G401 (cell line): ENCODE results near the gene MAU2. TPM values are rescaled to one million over a fixed set of nuclear protein-coding genes. Genes with fewer than 3 reads are reported as not detected.
"Not testable (repeated sequence)": the region's sequence is repeated elsewhere in the genome, so short reads cannot be mapped to it uniquely, and the experiment has no call there.

Experiments used
- DNase-seq: peaks from one replicate; pipeline ENCODE4 v3.0.0-alpha.2; 2015; ENCODE audit warnings: low spot score
- in situ Hi-C: cut with HindIII; loops from 2 replicates; pipeline ENCODE4 v1.10.0; 2016; ENCODE audit warnings: low sequenced_read_pairs, mixed read lengths
- total RNA-seq: library from RNA; depleted of rRNA; stranded (reverse); fragments of >200 nt; shearing (Covaris generic); gene quantifications from 2 replicates; pipeline ENCODE4 v1.2.3, GENCODE V29; 2014

Gene MAU2
- total RNA-seq, 1 experiment from 2014 or later: 25.5 TPM

- in situ Hi-C loops: no loop called here
- no peak for DNase-seq
These were observed 50.4 kb downstream of the MAU2 start for GRCh38 chr19:19371059-19371458.

- peak; percentile 10 for DNase-seq
- in situ Hi-C loops: no loop called here
These were observed 52.2 kb downstream of the MAU2 start for GRCh38 chr19:19372656-19373416.

GRCh38 chr19:19379527-19379926, 58.9 kb downstream of the MAU2 start:
- DNase-seq: no peak
- in situ Hi-C loops: no loop called here

- in situ Hi-C loops: not testable (repeated sequence)
These were observed 59.7 kb downstream of the MAU2 start for GRCh38 chr19:19380316-19380715.

GRCh38 chr19:19381007-19381926, 60.6 kb downstream of the MAU2 start:
- in situ Hi-C loops: no loop called here
- DNase-seq: no peak

More at GRCh38 chr19:19380316-19380715, 59.7 kb downstream of the MAU2 start:
- not testable (repeated sequence) for DNase-seq

GRCh38 chr19:19382118-19382517, 61.5 kb downstream of the MAU2 start:
- in situ Hi-C loops: no loop called here
- DNase-seq: no peak

- no peak for DNase-seq
- in situ Hi-C loops: no loop called here
These were observed 63.9 kb downstream of the MAU2 start for GRCh38 chr19:19384486-19384885.

GRCh38 chr19:19385131-19385895, 64.7 kb downstream of the MAU2 start:
- peak; percentile 100 for DNase-seq
- in situ Hi-C loops: no loop called here

GRCh38 chr19:19385896-19386869, 65.6 kb downstream of the MAU2 start:
- in situ Hi-C loops: no loop called here
- DNase-seq: no peak

- in situ Hi-C loops: no loop called here
- no peak for DNase-seq
These were observed 66.5 kb downstream of the MAU2 start for GRCh38 chr19:19387108-19387507.

GRCh38 chr19:19388568-19389555, 68.2 kb downstream of the MAU2 start:
- no peak for DNase-seq
- in situ Hi-C loops: no loop called here

- in situ Hi-C loops, DNase-seq: not testable (repeated sequence)
These were observed 69.1 kb downstream of the MAU2 start for GRCh38 chr19:19389683-19390082.

- in situ Hi-C loops, DNase-seq: not testable (repeated sequence)
These were observed 73.7 kb downstream of the MAU2 start for GRCh38 chr19:19394333-19394732.

GRCh38 chr19:19399733-19400433, 79.3 kb downstream of the MAU2 start:
- peak; percentile 35 for DNase-seq
- in situ Hi-C loops: no loop called here

- in situ Hi-C loops: no loop called here
These were observed 82.2 kb downstream of the MAU2 start for GRCh38 chr19:19402656-19403372.

GRCh38 chr19:19403373-19403901, 82.8 kb downstream of the MAU2 start:
- DNase-seq: no peak
- in situ Hi-C loops: no loop called here

More at GRCh38 chr19:19402656-19403372, 82.2 kb downstream of the MAU2 start:
- DNase-seq: no peak
